ENCODE results near the gene SPINK8.

SPINK8 gene

GRCh38 chr3:48306290-48306689 lies 27.2 kb downstream of the SPINK8 start:
- no peak overlapping the region for H3K9ac ChIP-seq (ENCODE audit: low read depth, low read length, poor library complexity, severe bottlenecking)
- no peak overlapping the region for H3K4me2 ChIP-seq (ENCODE audit: low read depth, low read length, poor library complexity, severe bottlenecking)

GRCh38 chr3:48305396-48305795 lies 28.1 kb downstream of the SPINK8 start:
- Histone ChIP-seq H3F3A (ENCODE audit: low read depth) (0 out of 2 replicates have a peak, but pooled peaks cover 3% of the 10 kb centered on the region), H3K9me3 (ENCODE audit: insufficient read depth, low read depth, low read length) (no peaks in the 10 kb centered on the region), H3K27me3 (ENCODE audit: insufficient read depth, low read length, poor library complexity, severe bottlenecking) (peaks cover 10% of the 10 kb centered on the region), H2AFZ (ENCODE audit: low read length) (no peak overlapping the region), H3K4me3 (ENCODE audit: low read length, poor library complexity, severe bottlenecking) (no peak overlapping the region), H3K9ac (ENCODE audit: low read depth, low read length, poor library complexity, severe bottlenecking) (no peak overlapping the region), H4K20me1 (ENCODE audit: insufficient read depth, low read length, poor library complexity, severe bottlenecking) (no peaks in the 10 kb centered on the region), H3K36me3 (ENCODE audit: insufficient read depth, low read length) (no peaks in the 10 kb centered on the region), H3K4me1 (ENCODE audit: insufficient read depth, low read length, poor library complexity, severe bottlenecking) (peaks cover 5% of the 10 kb centered on the region), H3K4me2 (ENCODE audit: low read depth, low read length, poor library complexity, severe bottlenecking) (no peak overlapping the region), H3K79me2 (ENCODE audit: insufficient read depth, low read length) (peaks cover 3% of the 10 kb centered on the region), H3K9me2 (replicated peaks; ENCODE audit: low read depth, low read length) (no peaks in the 10 kb centered on the region)
- TF ChIP-seq EZH2phosphoT487 (IDR thresholded peaks at IDR 0.05; ENCODE audit: borderline replicate concordance): no peak
- TF ChIP-seq, protein P1, sequence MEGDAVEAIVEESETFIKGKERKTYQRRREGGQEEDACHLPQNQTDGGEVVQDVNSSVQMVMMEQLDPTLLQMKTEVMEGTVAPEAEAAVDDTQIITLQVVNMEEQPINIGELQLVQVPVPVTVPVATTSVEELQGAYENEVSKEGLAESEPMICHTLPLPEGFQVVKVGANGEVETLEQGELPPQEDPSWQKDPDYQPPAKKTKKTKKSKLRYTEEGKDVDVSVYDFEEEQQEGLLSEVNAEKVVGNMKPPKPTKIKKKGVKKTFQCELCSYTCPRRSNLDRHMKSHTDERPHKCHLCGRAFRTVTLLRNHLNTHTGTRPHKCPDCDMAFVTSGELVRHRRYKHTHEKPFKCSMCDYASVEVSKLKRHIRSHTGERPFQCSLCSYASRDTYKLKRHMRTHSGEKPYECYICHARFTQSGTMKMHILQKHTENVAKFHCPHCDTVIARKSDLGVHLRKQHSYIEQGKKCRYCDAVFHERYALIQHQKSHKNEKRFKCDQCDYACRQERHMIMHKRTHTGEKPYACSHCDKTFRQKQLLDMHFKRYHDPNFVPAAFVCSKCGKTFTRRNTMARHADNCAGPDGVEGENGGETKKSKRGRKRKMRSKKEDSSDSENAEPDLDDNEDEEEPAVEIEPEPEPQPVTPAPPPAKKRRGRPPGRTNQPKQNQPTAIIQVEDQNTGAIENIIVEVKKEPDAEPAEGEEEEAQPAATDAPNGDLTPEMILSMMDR (conservative IDR thresholded peaks at IDR 0.05; ENCODE audit: low read length): no peak

More at GRCh38 chr3:48306290-48306689, 27.2 kb downstream of the SPINK8 start:
- H3K27me3 ChIP-seq (ENCODE audit: insufficient read depth, low read length, poor library complexity, severe bottlenecking): peaks cover 10% of the 10 kb centered on the region
- TF ChIP-seq EZH2phosphoT487 (IDR thresholded peaks at IDR 0.05; ENCODE audit: borderline replicate concordance): no peak
- TF ChIP-seq, protein P1 (conservative IDR thresholded peaks at IDR 0.05; ENCODE audit: low read length): no peak
- no peaks in the 10 kb centered on the region; the same call in 1 of the 2 replicates for H3K79me2 ChIP-seq (ENCODE audit: insufficient read depth, low read length)
- H3F3A ChIP-seq (ENCODE audit: low read depth): 0 out of 2 replicates have a peak, but pooled peaks cover 3% of the 10 kb centered on the region
- no peaks in the 10 kb centered on the region for H3K36me3 ChIP-seq (ENCODE audit: insufficient read depth, low read length)
- no peak overlapping the region for H2AFZ ChIP-seq (ENCODE audit: low read length)
- H4K20me1 ChIP-seq (ENCODE audit: insufficient read depth, low read length, poor library complexity, severe bottlenecking): no peaks in the 10 kb centered on the region
- H3K9me3 ChIP-seq (ENCODE audit: insufficient read depth, low read depth, low read length): no peaks in the 10 kb centered on the region
- peaks cover 4% of the 10 kb centered on the region for H3K4me1 ChIP-seq (ENCODE audit: insufficient read depth, low read length, poor library complexity, severe bottlenecking)
- no peak overlapping the region for H3K4me3 ChIP-seq (ENCODE audit: low read length, poor library complexity, severe bottlenecking)
- H3K9me2 ChIP-seq (replicated peaks; ENCODE audit: low read depth, low read length): no peaks in the 10 kb centered on the region

DNA sequence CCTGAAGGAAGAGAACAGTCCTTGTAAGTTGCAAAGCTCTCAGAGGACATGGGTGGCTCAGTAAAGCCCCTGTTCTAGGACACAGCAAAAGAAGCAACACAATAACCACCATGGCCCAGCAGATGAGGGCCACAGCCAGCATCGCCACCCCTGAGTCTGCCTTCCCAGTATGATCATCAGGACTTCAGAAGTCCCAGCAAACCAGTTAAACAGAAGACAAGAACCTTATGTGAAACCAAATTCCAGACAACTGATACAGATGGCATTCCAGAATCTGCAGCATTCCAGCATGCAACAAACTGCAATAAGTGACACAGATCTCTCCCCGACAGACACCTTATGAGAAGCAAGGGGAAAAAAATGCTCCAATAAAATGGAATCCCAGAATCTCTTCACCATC lies 30.4 kb downstream of the SPINK8 start:
- TF ChIP-seq, protein P1 (conservative IDR thresholded peaks at IDR 0.05; ENCODE audit: low read length): no peak
- TF ChIP-seq EZH2phosphoT487 (IDR thresholded peaks at IDR 0.05; ENCODE audit: borderline replicate concordance): no peak
- Histone ChIP-seq H3K4me1 (ENCODE audit: insufficient read depth, low read length, poor library complexity, severe bottlenecking) (peaks cover 14% of the 10 kb centered on the region), H3K9ac (ENCODE audit: low read depth, low read length, poor library complexity, severe bottlenecking) (no peak overlapping the region), H3K36me3 (ENCODE audit: insufficient read depth, low read length) (no peaks in the 10 kb centered on the region), H2AFZ (ENCODE audit: low read length) (no peak overlapping the region), H3K9me3 (ENCODE audit: insufficient read depth, low read depth, low read length) (no peaks in the 10 kb centered on the region), H3K4me2 (ENCODE audit: low read depth, low read length, poor library complexity, severe bottlenecking) (no peak overlapping the region), H3K4me3 (ENCODE audit: low read length, poor library complexity, severe bottlenecking) (no peak overlapping the region), H3K79me2 (ENCODE audit: insufficient read depth, low read length) (peaks cover 22% of the 10 kb centered on the region), H3F3A (ENCODE audit: low read depth) (0 out of 2 replicates have a peak, but pooled peaks cover 3% of the 10 kb centered on the region), H3K9me2 (replicated peaks; ENCODE audit: low read depth, low read length) (no peaks in the 10 kb centered on the region), H3K27me3 (ENCODE audit: insufficient read depth, low read length, poor library complexity, severe bottlenecking) (no peaks in the 10 kb centered on the region), H4K20me1 (ENCODE audit: insufficient read depth, low read length, poor library complexity, severe bottlenecking) (no peaks in the 10 kb centered on the region)
